DOHH2 (cell line): Measurements from ENCODE around the gene RNASE12.

ENCODE experiments used
- H3F3A ChIP-seq: fragments of 200-600 bp; sonication (generic), shearing (Covaris generic); 2 replicates; pipeline ENCODE4 v1.6.0; 2016; ENCODE audit warnings: antibody characterized with exemption, mild to moderate bottlenecking; ENCODE audit not compliant: control insufficient read depth, insufficient read depth
- H3K27ac ChIP-seq: fragments of 200-600 bp; sonication (generic); 2 replicates; pipeline ENCODE4 v1.5.1; 2014; ENCODE audit warnings: low read depth, mild to moderate bottlenecking, low read length, moderate library complexity
- H3K27me3 ChIP-seq: fragments of 200-600 bp; sonication (generic); 2 replicates; pipeline ENCODE4 v1.6.1; 2014; ENCODE audit warnings: mild to moderate bottlenecking, low read length, mixed read lengths; ENCODE audit not compliant: control insufficient read depth
- H3K36me3 ChIP-seq: fragments of 200-600 bp; sonication (generic); 2 replicates; pipeline ENCODE4 v1.6.1; 2014; ENCODE audit warnings: mild to moderate bottlenecking, low read length, moderate library complexity, mixed read lengths; ENCODE audit not compliant: control insufficient read depth
- H3K4me1 ChIP-seq: fragments of 200-600 bp; sonication (generic); 2 replicates; pipeline ENCODE4 v1.6.1; 2014; ENCODE audit warnings: mild to moderate bottlenecking, low read length, mixed read lengths; ENCODE audit not compliant: control insufficient read depth
- H3K4me2 ChIP-seq: fragments of 200-600 bp; sonication (generic); 2 replicates; pipeline ENCODE4 v1.6.0; 2014; ENCODE audit warnings: mild to moderate bottlenecking, low read length, moderate library complexity
- H3K4me3 ChIP-seq: fragments of 200-600 bp; sonication (generic); 2 replicates; pipeline ENCODE4 v1.5.1; 2014; ENCODE audit warnings: mild to moderate bottlenecking, low read length, mixed read lengths
- H3K79me2 ChIP-seq: fragments of 200-600 bp; sonication (generic); 2 replicates; pipeline ENCODE4 v1.6.1; 2014; ENCODE audit warnings: mild to moderate bottlenecking, low read length, mixed read lengths; ENCODE audit not compliant: control insufficient read depth
- H3K9me2 ChIP-seq: fragments of 200-600 bp; sonication (generic); replicated peaks from 2 replicates; pipeline ENCODE4 v1.6.1; 2014; ENCODE audit warnings: mild to moderate bottlenecking, low read length, mixed read lengths; ENCODE audit not compliant: control insufficient read depth
- H3K9me3 ChIP-seq: fragments of 200-600 bp; sonication (generic); 2 replicates; pipeline ENCODE4 v1.6.1; 2014; ENCODE audit warnings: antibody characterized with exemption, low read length, mixed read lengths; ENCODE audit not compliant: control insufficient read depth, insufficient read depth
- H4K20me1 ChIP-seq: fragments of 200-600 bp; sonication (generic); 2 replicates; pipeline ENCODE4 v1.6.0; 2014; ENCODE audit warnings: low read depth, mild to moderate bottlenecking, antibody characterized with exemption, low read length, moderate library complexity; ENCODE audit not compliant: control insufficient read depth, insufficient read depth
- CTCF ChIP-seq: fragments of 200-600 bp; sonication (generic); IDR thresholded peaks from one replicate; pipeline ENCODE4 v1.5.1; 2014; ENCODE audit warnings: antibody characterized with exemption, mild to moderate bottlenecking, low read depth, low read length; ENCODE audit not compliant: poor library complexity, severe bottlenecking
- EZH2phosphoT487 ChIP-seq: fragments of 200-600 bp; sonication (generic); IDR thresholded peaks from 2 replicates; pipeline ENCODE4 v1.6.1; 2017; ENCODE audit warnings: borderline replicate concordance, mild to moderate bottlenecking, antibody characterized with exemption, low read length, moderate library complexity, mixed read lengths

RNASE12 gene

GRCh38 chr14:20591235-20591634, at the start of gene RNASE12:
Gene RNASE12, minus strand, starts transcription at chr14:20591376. Its CDS starts 653 bp downstream, at chr14:20590723.
- Histone ChIP-seq H3K9me2 (no peaks in the 10 kb centered on the region), H3K4me2 (no peak within 1 kb of the TSS), H3K4me3 (no peak within 1 kb of the TSS), H3K79me2 (no peaks in the 10 kb centered on the region), H3K27me3 (peaks cover 8% of the 10 kb centered on the region), H3K4me1 (no peaks in the 10 kb centered on the region), H3K9me3 (no peaks in the 10 kb centered on the region), H3K36me3 (no peaks in the 10 kb centered on the region), H3K27ac (no peak within 1 kb of the TSS), H4K20me1 (no peaks in the 10 kb centered on the region), H3F3A (no peaks in the 10 kb centered on the region)
- TF ChIP-seq CTCF (no peak), EZH2phosphoT487 (no peak)

- no peaks in the 10 kb centered on the region for H3K36me3 ChIP-seq
- no peaks in the 10 kb centered on the region for H3K79me2 ChIP-seq
- peak overlapping the region; percentile 71 for H3K4me3 ChIP-seq
- no peak overlapping the region for H3K27ac ChIP-seq
- H3K4me1 ChIP-seq, result peaks cover 30% of the 10 kb centered on the region
- H4K20me1 ChIP-seq, result peaks cover 5% of the 10 kb centered on the region
- H3F3A ChIP-seq, result 0 out of 2 replicates have a peak, but pooled peaks cover 7% of the 10 kb centered on the region
- TF ChIP-seq CTCF, result no peak
- no peak for TF ChIP-seq EZH2phosphoT487
- H3K9me3 ChIP-seq, result no peaks in the 10 kb centered on the region
- H3K4me2 ChIP-seq, result peak overlapping the region; percentile 84
- peaks cover 52% of the 10 kb centered on the region for H3K27me3 ChIP-seq
- H3K9me2 ChIP-seq, result no peaks in the 10 kb centered on the region
Measured at GRCh38 chr14:20632831-20633691, 41.9 kb upstream of the RNASE12 start.

- 0 out of 2 replicates have a peak, but pooled peaks cover 7% of the 10 kb centered on the region for H3F3A ChIP-seq
- no peak for TF ChIP-seq CTCF
- no peak for TF ChIP-seq EZH2phosphoT487
- peak overlapping the region; percentile 71 for H3K4me3 ChIP-seq
- H3K27me3 ChIP-seq, result peaks cover 59% of the 10 kb centered on the region
- H3K9me2 ChIP-seq, result no peaks in the 10 kb centered on the region
- no peaks in the 10 kb centered on the region for H3K9me3 ChIP-seq
- H3K4me1 ChIP-seq, result peaks cover 36% of the 10 kb centered on the region
- H3K27ac ChIP-seq, result no peak overlapping the region
- no peaks in the 10 kb centered on the region for H3K36me3 ChIP-seq
- H4K20me1 ChIP-seq, result peaks cover 5% of the 10 kb centered on the region
- H3K79me2 ChIP-seq, result no peaks in the 10 kb centered on the region
- peak overlapping the region; percentile 84 for H3K4me2 ChIP-seq
Measured at GRCh38 chr14:20632448-20632830, 41.3 kb upstream of the RNASE12 start.
